IPS-15b (cell line): ENCODE results near the gene TCF19.
A peak's percentile ranks its signal among the peaks of the same experiment; 100 is the strongest.

Source experiments
- H3K27me3 ChIP-seq: one replicate; pipeline ENCODE4 v1.6.1; 2013; ENCODE audit warnings: low read length; ENCODE audit not compliant: control insufficient read depth, insufficient read depth
- H3K36me3 ChIP-seq: one replicate; pipeline ENCODE4 v1.6.1; 2013; ENCODE audit warnings: low read length; ENCODE audit not compliant: control insufficient read depth, insufficient read depth
- H3K4me1 ChIP-seq: one replicate; pipeline ENCODE4 v1.6.1; 2013; ENCODE audit warnings: mild to moderate bottlenecking, low read length; ENCODE audit not compliant: control insufficient read depth, insufficient read depth
- H3K4me3 ChIP-seq: one replicate; pipeline ENCODE4 v1.5.1; 2013; ENCODE audit warnings: low read depth, low read length
- H3K9ac ChIP-seq: one replicate; pipeline ENCODE4 v1.6.1; 2013; ENCODE audit warnings: low read depth, mild to moderate bottlenecking, low read length
- H3K9me3 ChIP-seq: one replicate; pipeline ENCODE4 v1.6.1; 2013; ENCODE audit warnings: mild to moderate bottlenecking, low read length; ENCODE audit not compliant: control insufficient read depth, insufficient read depth

The TCF19 gene

DNA sequence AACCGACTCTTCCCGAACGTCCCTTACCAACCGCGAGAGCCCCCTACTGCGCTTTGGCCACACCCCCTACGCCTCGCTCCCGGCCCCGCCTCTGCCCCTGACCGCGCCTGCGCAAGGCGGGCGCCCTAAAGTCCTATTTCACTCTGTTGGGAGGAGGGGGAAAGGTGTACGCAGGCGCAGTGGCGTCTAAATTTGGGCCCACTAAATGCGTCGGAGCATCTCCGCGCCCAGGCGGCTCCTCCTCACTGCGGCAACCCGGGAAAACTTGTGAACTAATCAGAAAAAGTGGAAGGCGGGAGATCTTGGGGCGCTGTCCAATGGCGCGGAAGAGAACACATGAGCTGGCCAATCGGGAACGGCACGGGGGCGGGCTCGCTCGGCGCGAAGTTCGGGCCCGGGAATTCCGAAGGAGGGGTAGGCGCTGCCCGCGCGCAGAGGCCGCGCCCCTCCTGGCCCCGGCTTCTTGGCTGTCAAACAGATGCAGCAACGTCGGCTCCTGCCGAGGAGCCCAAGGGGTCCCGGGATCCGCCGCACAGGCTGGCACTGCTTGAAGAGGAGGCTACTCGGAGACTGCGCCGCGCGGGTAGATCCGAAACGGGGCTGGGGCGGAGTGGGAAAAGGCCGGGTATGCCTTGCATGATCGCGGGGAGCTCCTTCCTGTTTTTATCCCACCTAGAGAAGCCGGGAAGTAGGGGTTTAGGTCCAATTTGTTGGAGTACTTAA is at the start of gene TCF19:
Gene TCF19 (plus strand): TSS at position 450 of the 723 bp plus-strand sequence. CDS start 881 bp downstream, outside the sequence.
- Histone ChIP-seq H3K36me3 (peaks cover 24% of the 10 kb centered on the region), H3K9me3 (no peaks in the 10 kb centered on the region), H3K9ac (peak within 1 kb of the TSS; percentile 50), H3K4me1 (peaks cover 4% of the 10 kb centered on the region), H3K27me3 (no peaks in the 10 kb centered on the region), H3K4me3 (peak within 1 kb of the TSS; percentile 94)

GRCh38 chr6:31110825-31111582 is 47.4 kb upstream of the TCF19 start:
- no peak overlapping the region for H3K9ac ChIP-seq
- H3K4me1 ChIP-seq = peaks cover 18% of the 10 kb centered on the region
- no peak overlapping the region for H3K4me3 ChIP-seq
- H3K27me3 ChIP-seq = peaks cover 17% of the 10 kb centered on the region
- no peaks in the 10 kb centered on the region for H3K9me3 ChIP-seq
- H3K36me3 ChIP-seq = no peaks in the 10 kb centered on the region

DNA sequence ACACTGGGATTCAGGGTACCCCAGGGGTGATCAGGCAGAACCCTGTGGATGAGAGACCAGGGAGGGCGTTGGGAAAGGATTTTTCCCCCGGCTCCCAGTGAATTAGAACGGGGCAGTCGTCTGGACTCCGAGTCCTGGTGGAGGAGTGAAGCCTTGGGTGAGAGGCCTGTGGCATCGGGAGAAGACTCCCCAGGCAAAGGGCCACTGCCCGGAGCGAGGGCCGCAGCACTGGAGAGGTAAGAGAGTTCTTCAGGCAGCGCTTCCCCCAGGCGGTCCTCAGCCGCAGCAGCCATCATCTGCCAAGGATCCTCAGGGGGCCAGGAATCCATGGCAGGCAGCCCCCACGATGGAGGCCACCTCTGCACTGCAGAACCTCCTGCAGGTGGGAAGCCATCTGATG is 46.7 kb upstream of the TCF19 start:
- Histone ChIP-seq H3K36me3 (no peaks in the 10 kb centered on the region), H3K4me1 (peaks cover 18% of the 10 kb centered on the region), H3K9me3 (no peaks in the 10 kb centered on the region), H3K4me3 (no peak overlapping the region), H3K9ac (no peak overlapping the region), H3K27me3 (peaks cover 17% of the 10 kb centered on the region)

- Histone ChIP-seq H3K9me3 (no peaks in the 10 kb centered on the region), H3K9ac (no peak within 1 kb of the TSS), H3K36me3 (no peaks in the 10 kb centered on the region), H3K4me3 (no peak within 1 kb of the TSS), H3K4me1 (peaks cover 18% of the 10 kb centered on the region), H3K27me3 (peaks cover 17% of the 10 kb centered on the region)
Observed at GRCh38 chr6:31112478-31112877, 45.9 kb upstream of the TCF19 start, which contains the start of gene C6orf15. C6orf15 (minus strand) TSS chr6:31112575; CDS start chr6:31112555, 20 bp downstream.

GRCh38 chr6:31113861-31114540 is 44.4 kb upstream of the TCF19 start:
- no peak overlapping the region for H3K9ac ChIP-seq
- H3K9me3 ChIP-seq = no peaks in the 10 kb centered on the region
- H3K4me1 ChIP-seq = peaks cover 18% of the 10 kb centered on the region
- H3K36me3 ChIP-seq = peaks cover 2% of the 10 kb centered on the region
- H3K27me3 ChIP-seq = peaks cover 17% of the 10 kb centered on the region
- peak overlapping the region; percentile 27 for H3K4me3 ChIP-seq

DNA sequence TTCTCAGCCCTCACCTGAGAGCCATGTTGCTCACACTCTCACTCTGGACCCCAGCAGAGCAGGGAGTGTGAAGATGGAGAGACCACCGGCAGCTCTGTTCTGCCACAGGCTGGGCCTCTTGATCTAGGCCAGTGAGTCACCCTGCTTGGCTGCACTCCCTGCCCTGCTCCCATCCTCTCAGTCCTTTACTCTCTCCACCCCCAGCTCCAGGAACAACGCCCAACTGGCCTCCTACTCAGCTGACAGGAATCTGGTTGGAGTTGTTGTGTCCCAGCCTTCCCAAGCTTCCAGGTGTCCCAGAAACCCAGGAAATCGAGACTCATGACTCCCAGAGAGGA is 43.9 kb upstream of the TCF19 start, which contains the start of gene PSORS1C1:
Gene PSORS1C1 (plus strand): TSS at position 260 of the 338 bp plus-strand sequence. CDS start 14,833 bp downstream, outside the sequence.
- H3K9me3 ChIP-seq = no peaks in the 10 kb centered on the region
- peaks cover 17% of the 10 kb centered on the region for H3K27me3 ChIP-seq
- peak within 1 kb of the TSS; percentile 27 for H3K4me3 ChIP-seq
- H3K36me3 ChIP-seq = peaks cover 2% of the 10 kb centered on the region
- peaks cover 18% of the 10 kb centered on the region for H3K4me1 ChIP-seq
- H3K9ac ChIP-seq = peak within 1 kb of the TSS; percentile 49

DNA sequence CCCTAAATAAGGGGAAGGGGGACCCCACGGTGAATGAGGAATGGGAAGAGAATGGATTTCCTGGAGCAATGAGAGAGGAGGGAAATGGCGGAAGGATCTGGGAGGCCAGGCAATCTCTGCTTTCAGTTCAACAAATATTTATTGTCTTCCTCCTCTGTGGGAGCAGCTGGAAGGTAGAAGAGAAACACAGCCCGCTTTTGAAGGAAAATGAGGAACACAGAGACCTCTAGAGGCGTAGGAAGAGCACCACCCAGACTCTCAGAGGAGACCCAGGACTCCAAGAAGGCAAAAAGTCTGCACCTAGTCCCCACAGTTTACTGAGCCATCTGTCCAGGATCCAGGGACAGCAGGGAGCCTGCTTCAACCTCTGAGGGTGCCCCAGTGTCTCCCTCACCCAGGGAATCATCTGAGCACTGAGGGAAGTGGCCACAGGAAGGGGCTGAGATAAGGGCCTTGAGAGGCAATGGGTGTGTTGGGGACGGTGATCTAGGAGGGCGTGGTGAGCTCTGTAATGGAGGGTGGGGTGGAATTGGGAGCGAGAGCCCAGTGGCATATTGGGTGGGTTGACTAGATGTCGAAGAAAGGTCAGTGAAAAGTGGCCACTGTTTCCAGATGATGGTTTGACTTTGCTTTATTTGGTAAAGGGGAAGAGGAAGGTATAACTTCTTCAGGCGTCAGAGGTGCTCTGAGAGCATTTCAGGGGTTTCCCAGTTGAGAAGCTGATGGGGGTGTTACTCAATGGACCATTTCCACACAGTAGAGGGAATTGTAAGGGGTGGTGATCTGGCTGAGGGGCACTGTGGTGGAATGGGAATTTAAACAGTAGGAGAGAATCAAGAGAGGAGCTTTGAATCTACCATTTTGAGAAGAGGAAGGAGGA is 43.2 kb upstream of the TCF19 start:
- H3K9me3 ChIP-seq = no peaks in the 10 kb centered on the region
- H3K4me3 ChIP-seq = no peak overlapping the region
- peaks cover 13% of the 10 kb centered on the region for H3K4me1 ChIP-seq
- H3K9ac ChIP-seq = peak overlapping the region; percentile 49
- peaks cover 10% of the 10 kb centered on the region for H3K27me3 ChIP-seq
- H3K36me3 ChIP-seq = peaks cover 2% of the 10 kb centered on the region

- H3K9ac ChIP-seq = no peak overlapping the region
- H3K4me3 ChIP-seq = no peak overlapping the region
- H3K4me1 ChIP-seq = peaks cover 13% of the 10 kb centered on the region
- H3K9me3 ChIP-seq = no peaks in the 10 kb centered on the region
- peaks cover 2% of the 10 kb centered on the region for H3K36me3 ChIP-seq
- H3K27me3 ChIP-seq = peaks cover 7% of the 10 kb centered on the region
Observed at GRCh38 chr6:31115941-31116560, 42.3 kb upstream of the TCF19 start.

DNA sequence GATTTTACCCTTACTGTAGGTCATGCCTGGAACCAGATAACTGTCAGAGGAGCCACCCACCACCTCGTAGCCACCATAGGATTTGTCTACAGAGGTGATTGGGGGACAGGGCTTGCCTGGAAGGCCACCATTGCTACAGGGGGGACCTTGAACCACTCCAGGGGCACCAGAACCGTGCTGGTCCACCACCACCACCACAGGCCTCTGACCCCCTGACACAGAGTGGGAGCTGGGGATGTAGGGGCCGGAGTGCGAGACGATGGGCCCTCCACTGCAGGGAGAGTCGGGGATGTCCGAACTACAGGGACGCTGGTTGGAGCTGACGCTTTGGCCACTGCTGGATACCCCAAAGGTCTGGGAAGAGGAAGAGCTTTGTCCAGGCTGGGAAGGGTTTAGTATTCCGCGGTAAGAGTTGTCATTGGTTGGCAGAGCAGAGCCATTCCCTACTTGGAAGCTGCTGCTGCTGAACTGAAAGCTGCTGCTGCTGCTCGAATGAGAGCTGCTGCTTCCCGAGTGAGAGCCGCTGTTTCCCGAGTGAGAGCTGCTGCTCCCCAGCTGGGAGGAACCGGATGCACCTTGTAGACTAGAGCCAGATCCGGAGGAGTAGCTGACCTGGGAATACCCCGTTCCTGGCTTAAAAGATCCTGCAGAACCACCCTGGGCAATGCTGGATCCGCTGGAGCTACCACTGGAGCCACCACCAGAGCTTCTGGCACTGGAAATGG is 41.6 kb upstream of the TCF19 start:
- Histone ChIP-seq H3K27me3 (peaks cover 7% of the 10 kb centered on the region), H3K9me3 (no peaks in the 10 kb centered on the region), H3K4me1 (peaks cover 13% of the 10 kb centered on the region), H3K36me3 (peaks cover 2% of the 10 kb centered on the region), H3K9ac (no peak overlapping the region), H3K4me3 (no peak overlapping the region)

DNA sequence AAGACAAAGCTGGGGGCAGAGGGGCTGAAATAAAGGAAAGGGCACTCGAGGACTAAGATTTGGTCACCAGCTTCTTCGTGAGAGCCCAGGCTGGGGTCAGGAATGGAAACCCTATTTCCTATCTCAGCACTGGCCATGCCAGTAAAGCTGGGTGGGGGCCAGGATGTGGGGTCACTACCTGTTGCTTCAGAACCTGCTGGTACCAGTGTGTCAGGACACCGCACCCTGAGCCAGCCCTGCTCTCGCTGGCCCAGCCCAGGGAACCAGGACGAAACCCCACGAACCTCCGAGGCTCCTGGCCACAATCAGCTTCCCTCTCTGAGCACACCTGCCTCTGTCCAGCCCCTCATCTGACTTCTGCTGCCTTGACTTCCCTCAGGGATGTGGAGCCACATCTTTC is 40.2 kb upstream of the TCF19 start:
- Histone ChIP-seq H3K4me1 (peaks cover 13% of the 10 kb centered on the region), H3K27me3 (peaks cover 1% of the 10 kb centered on the region), H3K9ac (no peak overlapping the region), H3K4me3 (no peak overlapping the region), H3K36me3 (peaks cover 2% of the 10 kb centered on the region), H3K9me3 (no peaks in the 10 kb centered on the region)
